Large intestine (tissue), 12 donors: ENCODE data around the gene FAM193B. TPM values are rescaled to one million over a fixed set of nuclear protein-coding genes. Genes with fewer than 3 reads are reported as not detected.
A peak's percentile ranks its signal among the peaks of the same experiment; 100 is the strongest.

Experiments used
- DNase-seq, 2 donors: peaks; one replicate each; pipeline versions ENCODE4 v3.0.0 to v3.0.0-alpha.2; 2013
- H3K27ac ChIP-seq: one replicate; pipeline ENCODE4 v1.5.1; 2013; ENCODE audit warnings: low read length
- H3K27me3 ChIP-seq: 2 replicates; pipeline ENCODE4 v1.6.1; 2013; ENCODE audit warnings: low read length; ENCODE audit not compliant: control insufficient read depth, insufficient read depth
- H3K36me3 ChIP-seq: 2 replicates; pipeline ENCODE4 v1.6.1; 2013; ENCODE audit warnings: low read length; ENCODE audit not compliant: control insufficient read depth, insufficient read depth
- H3K4me1 ChIP-seq: one replicate; pipeline ENCODE4 v1.6.1; 2013; ENCODE audit warnings: low read length; ENCODE audit not compliant: control insufficient read depth, insufficient read depth
- H3K4me3 ChIP-seq: one replicate; pipeline ENCODE4 v1.5.1; 2013; ENCODE audit warnings: low read length
- H3K9me3 ChIP-seq: one replicate; pipeline ENCODE4 v1.6.1; 2013; ENCODE audit warnings: mild to moderate bottlenecking, low read depth, low read length, moderate library complexity; ENCODE audit not compliant: control insufficient read depth
- WGBS: methylation state at CpG from one replicate; pipeline ENCODE4 v1.1.5; 2013; ENCODE audit warnings: low lambda C conversion rate; ENCODE audit not compliant: insufficient coverage; 5-methylcytosine and 5-hydroxymethylcytosine counted together
- long read RNA-seq, 11 donors: transcript quantifications; one replicate each; lab custom pipeline, GENCODE V29; 2026
- polyA plus RNA-seq: library from polyadenylated mRNA; unstranded; fragments of 120-200 nt; gene quantifications from one replicate; pipeline ENCODE4 v1.2.1, GENCODE V29; 2013

The FAM193B gene
- polyA plus RNA-seq, result 76.8 TPM
- long read RNA-seq, donor 1, partial matches to known transcripts, result 0 of 3 reads
- long read RNA-seq, donor 1, other reads (novel, unspliced or antisense), result 0 of 3 reads
- long read RNA-seq, donor 2, partial matches to known transcripts, result 0 of 4 reads
- long read RNA-seq, donor 2, other reads (novel, unspliced or antisense), result 0 of 4 reads
- long read RNA-seq, donor 3, transcript FAM193B-204 (4 exons, 1,870 nt), result major isoform, 6 of 8 reads
- long read RNA-seq, donor 3, partial matches to known transcripts, result 0 of 8 reads
- long read RNA-seq, donor 3, other reads (novel, unspliced or antisense), result 0 of 8 reads
- long read RNA-seq, donor 4, partial matches to known transcripts, result 0 of 1 reads
- long read RNA-seq, donor 4, other reads (novel, unspliced or antisense), result 0 of 1 reads
- long read RNA-seq, donor 5, partial matches to known transcripts, result 0 of 2 reads
- long read RNA-seq, donor 5, other reads (novel, unspliced or antisense), result 0 of 2 reads
- long read RNA-seq, donor 6, transcript FAM193B-204 (4 exons, 1,870 nt), result major isoform, 7 of 11 reads
- long read RNA-seq, donor 6, partial matches to known transcripts, result 0 of 11 reads
- long read RNA-seq, donor 6, other reads (novel, unspliced or antisense), result 0 of 11 reads
- long read RNA-seq, donor 7, partial matches to known transcripts, result 0 of 3 reads
- long read RNA-seq, donor 7, other reads (novel, unspliced or antisense), result 0 of 3 reads
- long read RNA-seq, donor 8, transcript FAM193B-204 (4 exons, 1,870 nt), result major isoform, 9 of 15 reads
- long read RNA-seq, donor 8, partial matches to known transcripts, result 0 of 15 reads
- long read RNA-seq, donor 8, other reads (novel, unspliced or antisense), result 0 of 15 reads
- long read RNA-seq, donor 9, partial matches to known transcripts, result 0 of 3 reads
- long read RNA-seq, donor 9, other reads (novel, unspliced or antisense), result 0 of 3 reads
- long read RNA-seq, donor 10, transcript FAM193B-204 (4 exons, 1,870 nt), result major isoform, 7 of 10 reads
- long read RNA-seq, donor 10, partial matches to known transcripts, result 0 of 10 reads
- long read RNA-seq, donor 10, other reads (novel, unspliced or antisense), result 0 of 10 reads
- long read RNA-seq, donor 11, partial matches to known transcripts, result 0 of 5 reads
- long read RNA-seq, donor 11, other reads (novel, unspliced or antisense), result 0 of 5 reads

- peak; percentile 89 to 92 for DNase-seq
- Histone ChIP-seq H3K27me3 (no peaks in the 10 kb centered on the region), H3K36me3 (peaks cover 17% of the 10 kb centered on the region), H3K4me1 (peaks cover 11% of the 10 kb centered on the region), H3K27ac (peak within 1 kb of the TSS; percentile 51), H3K9me3 (no peaks in the 10 kb centered on the region), H3K4me3 (peak within 1 kb of the TSS; percentile 84)
- no CpG with 5 or more reads among the region's 49 CpGs for WGBS
Observed at GRCh38 chr5:177554474-177555111, at the start of gene FAM193B. Gene FAM193B, minus strand, starts transcription at chr5:177554563. Its CDS starts 105 bp downstream, at chr5:177554458.

GRCh38 chr5:177604116-177604521 is 49.8 kb upstream of the FAM193B start:
- peaks cover 23% of the 10 kb centered on the region for H3K36me3 ChIP-seq
- no peak overlapping the region for H3K27ac ChIP-seq
- no peaks in the 10 kb centered on the region for H3K9me3 ChIP-seq
- H3K27me3 ChIP-seq, result no peaks in the 10 kb centered on the region
- H3K4me1 ChIP-seq, result peaks cover 12% of the 10 kb centered on the region
- no CpG with 5 or more reads among the region's 27 CpGs for WGBS
- DNase-seq, result no peak
- no peak overlapping the region for H3K4me3 ChIP-seq

GRCh38 chr5:177603631-177604030 is 49.3 kb upstream of the FAM193B start:
- H3K4me1 ChIP-seq, result peaks cover 12% of the 10 kb centered on the region
- no peak overlapping the region for H3K4me3 ChIP-seq

GRCh38 chr5:177602458-177602830 is 48.1 kb upstream of the FAM193B start:
- Histone ChIP-seq H3K4me1 (peaks cover 12% of the 10 kb centered on the region), H3K36me3 (peaks cover 13% of the 10 kb centered on the region), H3K27ac (no peak overlapping the region), H3K27me3 (no peaks in the 10 kb centered on the region), H3K9me3 (no peaks in the 10 kb centered on the region), H3K4me3 (no peak overlapping the region)
- no peak for DNase-seq
- no CpG with 5 or more reads among the region's 4 CpGs for WGBS

More at GRCh38 chr5:177603631-177604030, 49.3 kb upstream of the FAM193B start:
- no CpG with 5 or more reads among the region's 8 CpGs for WGBS
- H3K27me3 ChIP-seq, result no peaks in the 10 kb centered on the region
- H3K9me3 ChIP-seq, result no peaks in the 10 kb centered on the region
- no peak for DNase-seq
- peaks cover 18% of the 10 kb centered on the region for H3K36me3 ChIP-seq
- H3K27ac ChIP-seq, result no peak overlapping the region

GRCh38 chr5:177601577-177602457 is 47.5 kb upstream of the FAM193B start:
- no peaks in the 10 kb centered on the region for H3K9me3 ChIP-seq
- H3K27me3 ChIP-seq, result no peaks in the 10 kb centered on the region
- H3K27ac ChIP-seq, result no peak overlapping the region
- peaks cover 7% of the 10 kb centered on the region for H3K4me1 ChIP-seq
- H3K4me3 ChIP-seq, result no peak overlapping the region
- peaks cover 14% of the 10 kb centered on the region for H3K36me3 ChIP-seq
- WGBS, result no CpG with 5 or more reads among the region's 13 CpGs
- DNase-seq, result no peak

- Histone ChIP-seq H3K4me1 (peaks cover 7% of the 10 kb centered on the region), H3K4me3 (peak overlapping the region; percentile 78), H3K27ac (no peak overlapping the region), H3K9me3 (no peaks in the 10 kb centered on the region), H3K36me3 (peaks cover 21% of the 10 kb centered on the region), H3K27me3 (no peaks in the 10 kb centered on the region)
- DNase-seq, result no peak
- WGBS, result 100% methylated on average over 4 of the region's 11 CpGs
Observed at GRCh38 chr5:177601126-177601525, 46.8 kb upstream of the FAM193B start.

GRCh38 chr5:177600508-177601018 is 46.2 kb upstream of the FAM193B start:
- H3K4me1 ChIP-seq, result peaks cover 7% of the 10 kb centered on the region
- H3K4me3 ChIP-seq, result peak overlapping the region; percentile 78
- DNase-seq, result peak in 1 of 2 donors; percentile 42
- H3K36me3 ChIP-seq, result peaks cover 23% of the 10 kb centered on the region
- no peaks in the 10 kb centered on the region for H3K27me3 ChIP-seq
- peak overlapping the region; percentile 14 for H3K27ac ChIP-seq
- H3K9me3 ChIP-seq, result no peaks in the 10 kb centered on the region
- WGBS, result 0% methylated on average over 1 of the region's 16 CpGs

GRCh38 chr5:177599731-177600507 is 45.6 kb upstream of the FAM193B start, which contains the start of gene B4GALT7:
Gene B4GALT7, plus strand, starts transcription at chr5:177600132. Its CDS starts 79 bp downstream, at chr5:177600211.
- peak; percentile 69 to 86 for DNase-seq
- no CpG with 5 or more reads among the region's 86 CpGs for WGBS
- H3K36me3 ChIP-seq, result peaks cover 24% of the 10 kb centered on the region
- peak within 1 kb of the TSS; percentile 52 for H3K27ac ChIP-seq
- H3K4me3 ChIP-seq, result peak within 1 kb of the TSS; percentile 78
- no peaks in the 10 kb centered on the region for H3K27me3 ChIP-seq
- H3K9me3 ChIP-seq, result no peaks in the 10 kb centered on the region
- peaks cover 7% of the 10 kb centered on the region for H3K4me1 ChIP-seq
